Ovary (tissue), 9 donors: ENCODE measurements around the gene PLCG1. TPM values are rescaled to one million over a fixed set of nuclear protein-coding genes. Genes with fewer than 3 reads are reported as not detected.

Source experiments
- DNase-seq, 5 donors: peaks; one replicate each; pipeline ENCODE4 v3.0.0-alpha.2; 2019 to 2020
- H3K27ac ChIP-seq, 2 donors: fragments of 200-600 bp; one replicate each; pipeline versions ENCODE4 v1.5.1 to v1.8.0; 2019 to 2022
- H3K27me3 ChIP-seq: fragments of 200-600 bp; one replicate; pipeline ENCODE4 v1.8.0; 2022
- H3K36me3 ChIP-seq: fragments of 200-600 bp; sonication (generic); one replicate; pipeline ENCODE4 v1.5.1; 2019
- H3K4me1 ChIP-seq: one replicate; pipeline ENCODE4 v1.8.1; 2013; ENCODE audit warnings: mild to moderate bottlenecking, moderate library complexity; ENCODE audit not compliant: insufficient read depth
- H3K4me3 ChIP-seq: fragments of 200-600 bp; sonication (generic); one replicate; pipeline ENCODE4 v1.5.1; 2017
- H3K9me3 ChIP-seq, 2 donors: fragments of 200-600 bp in 1 of 2; sonication (generic) in 1 of 2; one replicate each; pipeline versions ENCODE4 v1.5.1 to v1.8.1; 2013 to 2019; ENCODE audit warnings: mild to moderate bottlenecking in 1 of 2, moderate library complexity in 1 of 2
- CTCF ChIP-seq, 3 donors: fragments of 450-650 bp in 2 of 3; fragments of 200-600 bp in 1 of 3; IDR thresholded peaks; one replicate each; pipeline versions ENCODE4 v1.5.1 to v1.8.0; 2016 to 2022; ENCODE audit warnings: antibody characterized with exemption in 3 of 3, mild to moderate bottlenecking in 1 of 3
- EP300 ChIP-seq: sonication (generic); formaldehyde crosslinking; IDR thresholded peaks from one replicate; pipeline ENCODE4 v1.6.1; 2017; ENCODE audit warnings: antibody characterized with exemption
- POLR2A ChIP-seq: fragments of 450-650 bp; IDR thresholded peaks from one replicate; pipeline ENCODE4 v1.6.1; 2017; ENCODE audit warnings: antibody characterized with exemption, mild to moderate bottlenecking, moderate library complexity
- WGBS, 3 donors: extraction: QIAGEN DNeasy Blood & Tissue Kit in 1 of 3; methylation state at CpG; one replicate each; pipeline versions ENCODE4 v1.1.5 to v1.1.7; 2013 to 2017; 5-methylcytosine and 5-hydroxymethylcytosine counted together
- intact Hi-C, 4 donors: fragments of 100-400 bp; cut with DNase I; formaldehyde crosslinking; loops; one replicate each; pipeline versions ENCODE4 v1.11.0 to v1.15.1; 2022 to 2023
- polyA plus RNA-seq, 2 donors: library from polyadenylated mRNA; stranded (reverse); fragments of 200-250 nt in 1 of 2; fragments of 350-450 nt in 1 of 2; fragmentation: Illumina TruSeq in 1 of 2; extraction: RNeasy Lipid Tissue Mini Kit (QIAGEN cat#74804) in 1 of 2; gene quantifications; one replicate each; pipeline ENCODE4 v1.2.3, GENCODE V29; 2013 to 2014
- total RNA-seq, 7 donors: library from RNA; depleted of rRNA in 2 of 7; stranded (reverse); fragments of >200 nt in 2 of 7; fragmentation: NEBNext Ultra II Directional in 3 of 7; extraction: Animal tissue kit (Norgen Biotek cat#: 25700) in 3 of 7; gene quantifications; one replicate each; pipeline versions ENCODE4 v1.1.0 to v1.2.4, GENCODE V29; 2016 to 2023
- donor health status: DM: no; HTN: no; CAD: no; lungs with moderate emphysema.
- donor health status: DM: no; HTN: no; CAD: no.
- donor health status: Bipolar disorder and iron deficiency.
- donor health status: DM: yes; HTN: yes; CAD: no.
- donor health status: DM: no; HTN: no; CAD: no.
- donor health status: DM: yes; HTN: yes; CAD: no.

The PLCG1 gene
- total and polyA plus RNA-seq, 9 donors, result 56.1 to 158 (median 101) TPM

GRCh38 chr20:41141153-41141815 lies 3.9 kb downstream of the PLCG1 start:
- Histone ChIP-seq H3K27me3 (no peaks in the 10 kb centered on the region), H3K27ac (no peak overlapping the region), H3K36me3 (no peaks in the 10 kb centered on the region), H3K9me3 (no peaks in the 10 kb centered on the region), H3K4me1 (peaks cover 42% of the 10 kb centered on the region), H3K4me3 (no peak overlapping the region)
- intact Hi-C loops, result no loop called here
- peak in 1 of 5 donors; percentile 44 for DNase-seq
- TF ChIP-seq EP300, result no peak
- TF ChIP-seq POLR2A, result no peak
- TF ChIP-seq CTCF (IDR thresholded peaks at IDR 0.05), result no peak
- WGBS, 3 donors, result 25 to 30% (median 25%) methylated on average over 8 of the region's 8 CpGs

GRCh38 chr20:41142245-41142644 lies 4.9 kb downstream of the PLCG1 start:
- H3K9me3 ChIP-seq, result no peaks in the 10 kb centered on the region
- no peaks in the 10 kb centered on the region for H3K36me3 ChIP-seq
- TF ChIP-seq EP300, result no peak
- peaks cover 47% of the 10 kb centered on the region for H3K4me1 ChIP-seq
- 77 to 86% (median 85%) methylated on average over 4 of the region's 4 CpGs for WGBS, 3 donors
- no peak overlapping the region for H3K27ac ChIP-seq
- no peaks in the 10 kb centered on the region for H3K27me3 ChIP-seq
- no peak overlapping the region for H3K4me3 ChIP-seq
- intact Hi-C loops, result no loop called here
- no peak for DNase-seq

- intact Hi-C loops, result no loop called here
- H3K4me3 ChIP-seq, result no peak overlapping the region
- TF ChIP-seq CTCF (IDR thresholded peaks at IDR 0.05), result no peak
- no peak for TF ChIP-seq EP300
- no peak for TF ChIP-seq POLR2A
- H3K27me3 ChIP-seq, result no peaks in the 10 kb centered on the region
- H3K9me3 ChIP-seq, result no peaks in the 10 kb centered on the region
- no peak overlapping the region for H3K27ac ChIP-seq
- no peaks in the 10 kb centered on the region for H3K36me3 ChIP-seq
- 63 to 81% (median 78%) methylated on average over 5 of the region's 5 CpGs for WGBS, 3 donors
- no peak for DNase-seq
- H3K4me1 ChIP-seq, result peaks cover 47% of the 10 kb centered on the region
Observed at GRCh38 chr20:41142919-41143318, 5.6 kb downstream of the PLCG1 start.

GRCh38 chr20:41143354-41143753 lies 6.0 kb downstream of the PLCG1 start:
- WGBS, 3 donors, result 59 to 73% (median 59%) methylated on average over 2 of the region's 2 CpGs
- TF ChIP-seq POLR2A (no peak), EP300 (no peak), CTCF (IDR thresholded peaks at IDR 0.05) (no peak)
- DNase-seq, result no peak
- H3K9me3 ChIP-seq, result no peaks in the 10 kb centered on the region
- no peak overlapping the region for H3K27ac ChIP-seq
- intact Hi-C loops, result no loop called here
- H3K27me3 ChIP-seq, result no peaks in the 10 kb centered on the region
- no peaks in the 10 kb centered on the region for H3K36me3 ChIP-seq
- no peak overlapping the region for H3K4me3 ChIP-seq
- peaks cover 49% of the 10 kb centered on the region for H3K4me1 ChIP-seq

GRCh38 chr20:41145317-41145716 lies 8.0 kb downstream of the PLCG1 start:
- Histone ChIP-seq H3K27me3 (no peaks in the 10 kb centered on the region), H3K36me3 (no peaks in the 10 kb centered on the region), H3K27ac (no peak overlapping the region), H3K4me3 (no peak overlapping the region), H3K9me3 (no peaks in the 10 kb centered on the region), H3K4me1 (peaks cover 42% of the 10 kb centered on the region)
- intact Hi-C loops, result no loop called here
- WGBS, 3 donors, result 97 to 100% (median 99%) methylated on average over 2 of the region's 2 CpGs
- peak in 1 of 5 donors; percentile 4 for DNase-seq
- TF ChIP-seq POLR2A (no peak), CTCF (IDR thresholded peaks at IDR 0.05) (no peak), EP300 (no peak)
